Suppressor macrophage treated with lipopolysaccharide for 4 hours (primary cell): ENCODE data around the gene NOS1AP.

Source experiments
- DNase-seq: peaks from one replicate; pipeline ENCODE4 v3.0.0-alpha.2; 2020

NOS1AP gene

DNA sequence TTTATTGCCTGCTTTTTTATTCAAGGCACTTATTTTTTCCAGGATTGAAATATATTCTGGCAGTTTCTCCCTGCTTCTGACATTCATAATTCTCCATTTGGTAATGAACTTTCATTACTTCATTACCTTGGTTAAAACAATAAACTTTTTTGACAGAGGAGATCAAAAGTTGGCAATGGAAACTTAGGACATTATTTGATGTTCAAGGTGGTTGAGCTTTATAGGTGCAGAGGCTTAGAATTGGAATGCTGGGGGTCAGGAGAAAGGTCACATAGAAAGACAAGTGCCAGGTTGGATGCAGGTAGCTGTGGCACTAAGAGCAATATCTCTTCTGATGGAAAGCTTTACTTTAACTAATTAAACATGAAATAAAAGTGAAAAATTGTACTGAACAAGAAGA, 154.8 kb downstream of the NOS1AP start:
- DNase-seq: no peak

DNA sequence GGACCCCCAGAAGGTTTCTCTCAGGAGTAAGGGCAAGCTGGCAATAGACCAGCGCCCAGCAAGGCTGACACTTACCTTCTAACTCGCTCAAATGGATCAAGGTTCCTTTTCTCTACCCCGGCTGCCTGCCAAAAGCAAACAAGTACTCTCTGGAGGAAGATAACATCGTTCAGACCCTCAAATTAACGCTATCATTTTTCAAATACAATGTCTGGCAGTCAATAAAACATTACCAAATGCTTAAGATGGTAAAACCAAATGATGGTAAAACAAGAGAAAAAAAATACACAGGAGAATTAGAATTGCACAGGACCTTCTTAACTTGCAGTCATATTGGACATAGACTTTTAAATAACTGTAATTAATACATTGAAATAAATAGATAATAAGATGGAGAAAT, 159.1 kb downstream of the NOS1AP start:
- no peak for DNase-seq

DNA sequence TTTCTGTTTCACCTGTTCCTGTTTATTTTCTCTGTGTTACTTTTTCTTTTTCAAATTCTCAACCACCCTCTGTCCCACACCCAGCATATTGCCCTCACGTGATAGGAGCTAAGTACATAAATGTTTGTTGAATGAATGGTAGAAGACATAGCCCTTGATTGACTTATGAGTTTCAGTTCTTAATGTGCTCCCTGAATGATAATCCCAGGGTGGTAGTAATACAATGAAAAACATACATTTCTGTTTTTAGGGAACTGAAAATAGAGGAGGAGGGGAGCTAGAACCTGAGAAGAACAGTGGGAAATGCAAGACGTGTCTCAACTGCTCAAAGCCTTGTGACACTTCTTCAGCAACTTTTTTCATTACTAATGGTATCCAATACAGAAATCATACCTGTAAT, 160.1 kb downstream of the NOS1AP start:
- DNase-seq: peak; percentile 66

DNA sequence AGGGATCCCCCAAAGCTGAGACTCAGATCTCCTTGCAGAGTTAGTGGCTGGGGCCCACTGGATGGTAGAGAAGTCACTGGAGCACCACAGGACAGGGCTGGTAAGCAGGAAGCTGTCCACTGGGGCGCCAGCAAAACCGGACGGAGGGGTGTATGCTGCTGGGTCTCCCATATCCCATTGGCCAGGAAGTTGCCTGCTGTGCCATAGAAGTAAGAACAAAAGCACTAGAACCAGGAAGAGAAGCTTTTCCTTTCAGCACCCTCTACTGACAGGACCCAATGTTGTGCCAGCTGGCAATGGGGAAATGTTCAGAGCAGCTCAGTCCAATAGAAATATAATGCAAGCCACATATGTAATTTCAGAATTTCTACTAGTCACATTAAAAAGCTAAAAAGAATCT, 160.6 kb downstream of the NOS1AP start:
- DNase-seq: no peak

DNA sequence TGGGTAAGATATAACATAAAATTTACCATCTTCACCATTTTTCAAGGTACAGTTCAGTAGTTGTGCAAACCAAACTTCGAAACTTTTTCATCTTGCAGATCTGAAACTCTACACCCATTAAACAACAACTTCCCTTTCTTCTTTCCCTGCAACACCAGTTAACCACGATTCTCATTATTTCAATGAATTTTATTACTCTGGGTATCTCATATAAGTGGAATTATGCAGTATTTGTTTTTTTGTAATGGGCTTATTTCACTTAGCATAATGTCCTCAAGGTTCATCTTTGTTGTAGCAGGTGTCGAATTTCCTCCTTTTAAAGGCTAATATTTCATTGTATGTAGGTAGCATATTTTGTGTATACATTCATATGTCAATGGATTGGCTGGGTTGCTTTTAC, 161.0 kb downstream of the NOS1AP start:
- no peak for DNase-seq

DNA sequence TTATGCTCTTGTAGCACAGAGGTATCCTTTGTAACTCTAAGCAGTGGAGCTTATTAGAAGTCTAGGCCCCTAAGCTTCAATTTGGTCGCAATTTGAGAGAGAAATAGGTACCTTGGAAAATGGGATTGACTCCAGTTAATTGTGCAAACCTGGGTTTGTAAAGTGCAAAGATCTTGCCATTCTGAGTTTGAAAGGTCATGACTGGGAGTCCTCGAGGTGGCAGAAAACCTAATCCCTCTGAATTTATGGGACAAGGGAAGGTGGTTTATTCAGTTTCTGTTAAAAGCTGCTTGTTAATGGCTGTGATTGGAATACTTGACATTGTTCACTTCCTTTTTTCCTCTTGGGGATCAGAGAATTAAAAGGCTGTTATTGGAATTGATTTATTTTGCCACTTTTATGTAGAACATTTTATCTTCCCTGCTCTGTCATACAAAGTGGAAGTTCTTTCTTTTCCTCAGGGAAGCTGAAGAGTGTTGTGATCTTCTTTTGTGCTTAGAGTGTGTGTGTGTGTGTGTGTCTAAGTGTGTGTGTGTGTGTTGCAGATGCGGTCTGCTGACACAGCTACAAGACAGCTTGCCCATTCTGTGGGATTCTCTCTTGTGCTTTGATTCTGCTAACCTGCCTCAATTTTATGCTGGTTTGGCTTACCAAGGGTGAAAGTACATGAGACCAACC, 162.7 kb downstream of the NOS1AP start:
- no peak for DNase-seq

DNA sequence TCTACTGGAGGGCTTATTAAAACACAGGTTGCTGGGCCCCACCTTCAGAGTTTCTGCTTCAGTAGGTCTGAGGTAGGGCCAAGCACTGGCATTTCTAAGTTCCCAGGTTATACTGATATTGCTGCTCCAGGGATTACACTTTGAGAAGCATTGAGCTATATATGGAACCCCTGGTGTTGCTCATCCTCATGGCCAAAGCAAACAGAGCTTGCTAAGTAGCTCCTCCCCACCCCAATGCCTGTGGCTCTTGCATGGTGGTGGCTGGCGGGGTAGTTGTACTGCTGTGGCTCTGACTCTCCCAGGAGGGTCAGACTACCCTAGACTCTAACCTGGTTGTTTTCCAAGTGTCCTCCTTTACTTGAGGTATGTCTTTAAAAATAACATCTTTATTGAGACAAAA, 163.6 kb downstream of the NOS1AP start:
- no peak for DNase-seq

DNA sequence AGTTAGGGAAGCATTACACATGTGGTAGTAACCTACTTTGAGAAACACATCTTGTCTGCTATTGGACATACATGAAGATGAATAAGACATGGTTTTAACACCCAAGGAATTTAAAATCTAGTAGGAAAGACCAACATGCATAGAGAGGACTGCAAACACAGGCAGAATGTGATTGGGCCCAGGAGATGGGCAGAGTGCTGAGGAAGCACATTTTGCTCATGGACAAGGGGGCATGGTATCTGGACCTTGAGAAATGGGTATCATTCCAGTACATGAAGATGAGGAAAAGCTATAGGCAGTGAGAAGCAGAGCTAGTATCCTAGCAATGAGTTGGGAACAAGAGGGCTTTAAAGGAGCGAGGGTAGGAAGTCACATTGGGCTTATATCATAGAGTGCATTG, 164.4 kb downstream of the NOS1AP start:
- DNase-seq: no peak

DNA sequence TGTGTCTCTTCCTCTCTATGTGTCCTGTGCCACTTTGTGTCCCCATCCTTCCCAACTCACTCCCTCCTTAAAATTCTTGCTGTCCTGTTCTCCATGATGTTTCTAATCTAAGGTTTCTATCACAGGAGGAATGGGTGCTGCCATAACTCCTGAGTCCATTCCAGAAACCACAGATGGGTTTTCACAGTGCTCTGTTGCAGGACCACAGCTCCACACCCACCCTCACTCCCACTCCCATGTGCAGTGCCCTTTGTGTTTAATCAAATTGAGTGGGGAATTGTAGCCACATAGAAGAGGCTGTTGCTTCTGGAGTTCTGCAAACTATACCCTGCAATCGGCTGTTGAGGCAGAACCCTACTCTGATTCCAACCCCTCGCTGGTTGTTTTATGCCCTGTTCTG, 165.1 kb downstream of the NOS1AP start:
- DNase-seq: no peak

DNA sequence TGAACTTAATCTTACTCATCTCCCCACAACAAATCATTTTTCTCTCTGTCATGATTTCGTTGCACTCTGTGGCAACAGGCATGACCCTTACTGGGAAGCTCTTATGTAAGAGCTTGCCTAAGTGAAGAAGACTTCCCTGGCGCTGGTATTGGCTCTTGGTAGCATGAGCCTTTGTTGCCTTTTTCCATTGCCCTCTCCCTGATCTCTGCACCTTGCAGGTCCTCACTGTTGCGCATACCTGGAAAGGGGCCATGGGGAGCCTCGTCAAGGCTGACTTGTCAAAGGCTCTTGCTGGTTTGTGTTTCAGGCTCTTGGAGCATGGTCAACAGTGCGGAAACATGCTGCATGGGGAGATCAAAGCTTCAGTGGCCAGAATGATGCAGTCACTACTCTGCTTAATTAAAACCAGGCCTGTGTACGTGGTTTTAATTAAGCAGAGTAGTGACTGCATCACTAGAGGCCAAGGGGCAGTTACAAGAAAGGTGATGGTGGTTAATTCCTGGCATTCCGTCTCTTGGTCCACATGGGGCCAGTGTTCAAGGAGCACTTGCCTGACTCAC, 165.8 kb downstream of the NOS1AP start:
- DNase-seq: peak; percentile 81

DNA sequence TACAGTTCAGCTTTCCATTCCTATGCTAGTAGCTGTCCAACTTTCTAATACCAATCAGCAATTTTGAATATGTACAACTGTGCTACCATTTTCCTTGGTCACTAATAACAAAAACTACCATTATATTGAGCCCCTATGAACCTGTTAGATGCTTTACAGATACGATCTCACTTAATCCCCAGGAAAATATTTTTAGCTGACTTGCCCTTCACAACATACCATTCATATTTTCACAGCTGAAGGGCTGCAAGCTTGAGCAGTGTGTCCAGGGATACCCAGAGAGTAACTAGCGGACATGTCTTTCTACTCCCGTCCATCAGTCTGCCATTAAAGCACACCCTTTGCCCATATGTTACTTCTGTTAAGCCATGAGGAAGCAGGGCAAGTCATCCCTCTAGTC, 166.7 kb downstream of the NOS1AP start:
- DNase-seq: no peak

DNA sequence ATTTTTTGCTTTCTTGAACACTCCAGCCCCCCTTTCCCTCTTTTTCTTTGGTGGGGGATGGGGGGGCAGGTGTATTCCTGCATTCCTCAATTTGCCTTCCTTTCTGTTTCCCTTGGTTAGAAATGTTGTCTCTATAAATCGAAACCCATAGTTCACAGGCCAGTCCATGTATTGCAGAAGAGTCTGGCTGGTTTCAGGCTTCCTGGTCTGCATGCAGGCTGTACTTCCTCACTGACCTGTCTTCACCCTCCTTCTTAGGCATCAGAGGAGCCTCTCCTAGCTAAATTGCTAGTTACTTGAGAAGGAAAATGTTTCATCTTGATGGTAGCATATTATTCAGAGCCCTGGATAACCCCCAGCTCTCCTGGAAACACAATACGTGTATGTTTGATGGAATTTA, 167.1 kb downstream of the NOS1AP start:
- peak; percentile 41 for DNase-seq

DNA sequence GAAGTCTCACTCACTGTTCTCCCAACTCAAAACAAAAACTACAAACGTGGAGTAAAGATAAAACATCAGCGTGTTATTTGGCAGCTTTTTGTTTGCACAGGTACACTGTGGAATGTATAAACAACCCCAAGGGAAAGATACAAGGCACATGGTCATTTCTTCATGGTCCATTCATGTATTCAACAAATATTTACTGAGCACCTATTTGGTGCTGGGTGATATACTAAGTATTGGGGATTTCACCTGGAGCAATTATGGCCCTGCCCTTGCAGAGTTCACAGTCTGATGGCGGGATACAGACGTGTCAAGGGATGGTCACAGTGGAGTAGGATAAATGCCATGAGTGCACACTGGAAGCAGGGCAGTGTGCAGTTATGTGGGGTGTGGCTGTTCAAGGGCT, 171.1 kb downstream of the NOS1AP start:
- no peak for DNase-seq

DNA sequence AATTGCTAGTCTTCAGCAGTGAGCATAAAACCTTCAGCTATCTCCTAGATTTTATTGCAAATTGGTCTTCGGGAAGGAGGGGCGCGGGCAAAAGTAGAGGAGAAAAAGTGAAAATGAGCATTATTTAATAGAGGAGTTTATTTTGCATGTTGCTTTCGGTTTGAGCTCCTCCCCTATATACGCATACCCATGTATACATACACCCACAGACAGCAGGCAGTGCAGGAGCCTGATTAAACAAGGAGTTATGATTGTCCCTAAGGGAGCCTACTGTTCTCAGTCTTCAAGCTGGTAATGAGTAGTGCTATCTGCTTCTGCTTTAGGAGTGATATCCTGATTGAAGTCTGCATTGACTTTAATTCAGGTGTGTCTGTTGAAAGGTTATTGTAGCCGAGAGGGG, 173.3 kb downstream of the NOS1AP start:
- no peak for DNase-seq

DNA sequence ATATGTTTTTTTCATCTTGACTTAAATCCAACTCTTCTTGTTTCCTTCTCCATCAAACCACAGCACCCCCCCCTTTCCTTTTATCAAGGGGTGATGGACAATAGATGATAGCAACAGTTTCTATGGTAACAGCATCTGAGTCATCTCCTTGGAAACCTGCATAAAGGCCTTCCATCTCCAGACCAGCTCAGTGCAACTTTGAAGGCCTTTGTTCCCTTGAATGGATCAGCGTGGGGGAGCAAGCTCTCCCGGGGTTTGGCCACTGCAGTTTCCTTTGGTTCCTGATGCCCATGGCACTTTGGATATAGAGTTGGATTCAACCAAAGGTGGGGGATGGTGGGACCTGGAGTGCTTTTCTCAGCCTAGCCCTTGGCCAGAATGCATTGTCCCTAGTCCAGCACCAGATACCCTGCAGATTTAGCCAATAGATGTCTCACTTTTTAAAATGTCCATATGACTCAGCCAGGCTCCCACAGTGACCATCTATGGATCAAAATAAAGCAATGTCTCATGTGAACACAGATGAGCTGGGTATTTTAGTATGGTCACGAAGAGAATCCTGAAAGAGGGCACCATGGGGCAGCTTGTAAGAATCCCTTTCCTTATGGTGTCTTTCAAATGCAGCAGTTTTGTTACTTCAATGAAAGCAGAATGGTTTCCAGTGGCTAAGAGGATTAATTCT, 179.5 kb downstream of the NOS1AP start:
- DNase-seq: no peak

DNA sequence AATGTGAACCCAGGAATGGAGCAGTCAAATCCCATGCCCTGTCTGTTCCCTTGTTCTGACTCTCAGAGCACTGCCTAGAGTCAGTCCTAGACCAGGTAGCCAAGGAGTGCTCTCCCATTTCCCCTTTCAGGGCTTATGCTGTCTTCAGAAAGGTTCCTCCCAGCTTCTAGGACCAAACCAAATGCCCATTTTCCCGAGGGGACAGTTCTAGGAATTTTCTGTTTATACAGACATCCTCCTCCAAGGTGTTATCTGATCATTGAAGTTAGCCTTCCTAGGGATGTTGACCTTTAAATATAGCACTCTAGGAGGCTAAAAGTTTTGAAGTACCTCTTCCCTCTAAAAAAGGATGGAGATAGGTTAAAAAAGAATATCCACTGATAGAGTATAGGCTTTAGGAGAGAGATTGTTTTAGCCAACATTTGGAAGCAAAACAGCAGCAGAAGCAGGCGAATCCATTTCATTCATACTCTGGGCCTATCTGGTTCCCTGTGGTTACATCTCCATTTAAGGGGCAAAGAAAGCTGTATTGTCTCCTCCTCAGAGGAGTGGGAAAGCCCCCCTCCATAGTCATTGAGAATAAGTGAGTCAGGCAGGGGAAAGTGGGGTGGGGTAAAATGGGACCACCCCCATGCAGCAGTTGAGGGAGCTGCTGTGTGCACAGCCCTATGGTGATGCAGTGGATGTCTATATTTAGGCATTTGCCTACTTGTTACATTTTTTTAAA, 180.7 kb downstream of the NOS1AP start:
- DNase-seq: no peak

DNA sequence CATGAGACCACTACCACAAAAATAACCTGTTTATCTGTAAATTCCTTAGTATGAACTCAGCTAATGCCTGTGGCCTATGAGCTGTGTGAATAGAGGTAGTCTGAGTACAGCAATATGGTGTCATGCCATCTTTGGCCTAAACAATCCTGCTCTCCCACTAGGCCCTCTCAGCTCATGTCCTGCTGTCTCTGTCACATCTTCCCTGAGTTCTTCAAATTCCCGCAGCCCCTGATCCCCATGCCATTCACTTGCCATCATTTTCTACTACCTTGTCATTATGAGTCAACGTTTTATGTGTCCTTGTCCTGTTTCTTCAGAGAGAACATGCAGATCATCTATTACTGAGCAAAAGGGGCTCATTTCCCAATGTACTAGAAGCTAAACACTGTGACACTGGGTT, 181.6 kb downstream of the NOS1AP start:
- DNase-seq: no peak

DNA sequence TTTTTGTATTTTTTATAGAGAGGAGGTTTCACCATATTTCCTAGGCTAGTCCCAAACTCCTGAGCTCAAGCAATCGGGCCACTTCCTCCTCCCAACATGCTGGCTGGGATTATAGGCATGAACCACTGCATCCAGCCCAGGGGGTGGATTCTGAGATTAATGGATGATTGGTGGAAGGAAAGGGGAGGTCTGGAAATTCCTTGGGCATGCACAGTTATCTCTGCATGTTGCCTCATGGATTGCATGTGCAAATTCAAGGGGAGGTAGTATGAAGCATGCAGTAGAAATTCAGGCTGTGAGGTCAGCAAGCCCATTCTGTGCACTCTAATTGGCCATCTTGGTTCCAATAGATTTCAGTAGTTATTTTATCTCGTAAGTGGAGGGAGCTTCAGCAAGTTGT, 182.7 kb downstream of the NOS1AP start:
- DNase-seq: no peak

DNA sequence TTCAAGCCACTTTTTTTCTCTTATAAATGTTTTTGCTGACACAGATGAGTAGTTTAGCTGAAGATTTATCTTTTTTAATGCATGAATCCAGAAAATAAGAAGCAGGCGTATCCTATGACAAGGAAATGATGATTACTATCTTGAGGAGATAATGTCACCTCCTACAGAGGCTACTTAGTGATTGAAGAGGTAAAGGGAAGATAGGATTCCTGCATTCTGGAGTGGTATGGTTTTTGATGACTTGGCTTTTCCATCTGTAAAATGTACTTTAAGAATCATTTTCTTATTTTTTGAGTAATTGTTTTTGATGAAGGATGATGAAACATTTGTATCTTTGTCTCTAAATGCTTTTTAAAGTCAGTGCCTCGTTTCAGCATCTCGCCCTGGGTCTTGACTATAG, 184.3 kb downstream of the NOS1AP start:
- no peak for DNase-seq

DNA sequence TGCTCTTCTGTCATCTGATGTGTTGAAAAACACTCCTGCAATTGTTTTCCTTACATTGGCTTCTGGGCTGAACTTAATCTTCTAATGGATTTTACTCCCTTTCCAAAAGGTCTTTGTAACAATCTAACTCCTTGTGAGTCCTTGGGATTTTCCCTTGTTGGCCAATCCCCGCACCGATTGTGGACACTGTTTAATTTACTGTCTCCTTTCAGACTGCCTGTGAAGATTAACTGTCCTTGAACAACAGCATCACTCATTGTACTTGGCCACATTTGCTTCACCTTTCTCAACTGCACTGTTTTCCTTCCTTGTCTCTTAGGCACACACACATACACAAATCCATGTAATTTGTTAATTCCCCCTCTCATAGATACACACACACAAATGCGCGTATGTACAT, 186.8 kb downstream of the NOS1AP start:
- no peak for DNase-seq

DNA sequence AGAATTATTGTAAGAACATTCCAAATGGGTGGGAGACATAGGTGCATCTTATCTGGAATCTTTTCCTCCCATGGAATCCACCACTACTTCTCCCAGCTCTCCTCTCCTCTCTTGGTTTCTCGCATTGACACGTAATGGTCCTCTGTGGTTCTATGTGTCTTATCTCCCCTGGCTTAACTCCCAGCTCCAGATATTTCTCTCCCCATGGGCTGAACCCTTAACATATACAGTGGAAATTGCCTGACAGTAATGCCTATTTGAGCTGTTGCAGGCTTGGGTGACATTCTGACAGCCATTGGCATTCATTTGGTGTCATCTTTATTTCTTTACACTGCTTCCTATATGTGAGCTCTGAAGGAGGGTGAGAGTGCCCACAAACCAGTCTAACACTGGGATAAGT, 188.9 kb downstream of the NOS1AP start:
- DNase-seq: no peak

DNA sequence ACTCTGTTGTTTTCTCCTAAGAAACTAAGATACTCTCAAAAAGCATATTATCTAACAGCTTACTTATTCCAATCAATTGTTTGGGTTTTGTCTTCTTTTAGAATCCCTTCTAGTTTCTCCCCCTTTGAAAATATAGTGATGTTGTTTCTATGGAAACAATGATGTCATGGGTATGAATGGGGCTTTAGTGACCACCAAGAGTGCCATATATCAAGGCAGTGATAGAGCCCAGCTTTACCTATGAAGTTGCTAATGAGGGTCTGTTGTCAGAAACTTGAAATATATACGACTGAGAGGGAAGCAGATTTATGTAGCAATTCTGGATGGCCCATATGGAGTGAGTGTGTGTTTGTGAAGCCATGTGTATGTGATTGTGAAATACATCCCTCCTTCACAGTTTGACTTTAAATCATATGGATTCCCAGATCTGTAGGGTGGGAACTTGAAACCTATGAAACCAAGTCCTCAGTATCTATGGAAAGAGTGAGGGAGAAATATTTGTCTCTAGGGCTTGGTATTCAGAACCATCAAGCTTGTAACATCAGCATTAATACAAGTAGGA, 190.5 kb downstream of the NOS1AP start:
- DNase-seq: no peak

DNA sequence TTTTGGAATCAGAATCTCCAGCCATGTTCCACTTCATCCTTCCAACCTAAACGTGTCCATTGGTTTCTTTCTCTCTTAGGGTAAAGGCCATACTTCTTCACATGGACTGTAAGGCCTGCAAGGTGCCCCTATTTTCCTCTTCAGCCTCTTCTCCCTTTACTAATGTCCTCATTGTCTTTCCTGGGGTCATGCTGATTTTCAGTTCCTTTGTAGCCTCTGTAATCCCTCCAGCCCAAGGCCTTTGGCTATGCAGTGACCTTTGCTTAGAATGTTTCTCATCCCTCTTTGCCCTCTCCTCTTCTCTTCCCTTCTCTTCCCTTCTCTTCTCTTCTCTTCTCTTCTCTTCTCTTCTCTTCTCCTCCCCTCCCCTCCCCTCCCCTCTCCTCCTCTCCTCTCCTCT, 194.6 kb downstream of the NOS1AP start:
- no peak for DNase-seq

DNA sequence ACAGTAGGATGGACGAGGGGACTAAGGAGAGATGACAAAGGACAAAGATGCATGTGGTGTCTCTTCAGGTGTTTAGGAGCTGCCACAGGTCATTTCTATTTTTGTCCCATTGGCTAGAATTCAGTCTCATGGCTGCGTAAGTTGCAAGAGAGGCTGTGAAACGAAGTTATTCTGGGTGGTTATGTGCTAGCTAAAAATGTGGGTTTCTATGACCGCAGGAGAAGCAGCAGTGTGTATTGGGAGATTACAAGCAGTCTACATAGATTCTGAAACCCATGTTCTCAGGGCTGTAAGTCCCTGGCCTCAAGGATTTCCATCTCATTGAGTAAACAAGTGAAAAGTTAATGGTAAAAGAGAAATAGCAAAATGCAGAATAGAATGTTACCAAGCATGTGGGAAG, 196.5 kb downstream of the NOS1AP start:
- DNase-seq: no peak
